GM18868 (cell line): ENCODE measurements around the gene KRAS.

Experiments used
- ATAC-seq: cut with Tn5 transposase; IDR thresholded peaks from one replicate; pipeline ENCODE4 v1.9.1; 2021; ENCODE audit warnings: mild to moderate bottlenecking, moderate library complexity; ENCODE audit not compliant: unreplicated experiment

KRAS gene

DNA sequence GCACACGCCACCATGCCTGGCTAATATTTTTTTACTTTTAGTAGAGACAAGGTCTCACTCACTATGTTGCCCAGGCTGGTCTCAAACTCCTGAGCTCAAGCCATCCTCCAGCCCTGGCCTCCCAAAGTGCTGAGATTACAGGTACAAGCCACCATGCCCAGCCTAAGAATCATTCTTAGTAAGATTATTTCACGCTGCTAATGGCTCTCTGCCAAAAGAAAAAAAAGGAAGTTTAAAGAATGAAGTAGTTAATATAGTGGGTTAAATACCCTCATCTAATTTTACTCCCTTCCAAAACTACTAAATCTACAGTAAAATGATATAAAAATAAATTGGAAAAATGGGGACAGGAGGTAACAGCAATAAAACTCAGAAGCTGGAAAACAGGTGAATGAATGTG is 53.1 kb downstream of the KRAS start:
- ATAC-seq: no peak

- ATAC-seq: peak; percentile 97
Observed at GRCh38 chr12:25195056-25195971, 55.4 kb downstream of the KRAS start, which contains the start of the genes DNAI7 and ETFRF1. Gene DNAI7, minus strand, starts transcription at chr12:25195160. Its CDS starts 82 bp downstream, at chr12:25195078. Gene ETFRF1, plus strand, starts transcription at chr12:25195237. Its CDS starts 8,720 bp downstream, at chr12:25203957.

DNA sequence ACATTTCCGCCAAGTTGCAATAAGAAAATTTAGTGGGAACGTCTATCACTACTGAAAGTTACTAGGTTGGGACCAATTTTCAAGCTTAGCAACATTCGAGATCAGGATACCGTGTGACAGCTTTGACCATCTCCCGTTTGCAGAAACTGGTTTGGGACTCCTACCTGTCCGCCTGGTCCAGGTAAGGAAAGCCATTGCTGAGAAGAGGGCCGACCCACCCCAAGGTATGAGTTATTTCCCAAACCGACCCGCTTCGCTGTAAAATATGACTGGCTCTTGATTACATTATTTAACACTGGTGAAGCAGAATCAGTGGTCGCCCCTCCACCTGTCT is 56.0 kb downstream of the KRAS start:
- no peak for ATAC-seq

- no peak for ATAC-seq
Observed at GRCh38 chr12:25194214-25194613, 56.5 kb downstream of the KRAS start.

DNA sequence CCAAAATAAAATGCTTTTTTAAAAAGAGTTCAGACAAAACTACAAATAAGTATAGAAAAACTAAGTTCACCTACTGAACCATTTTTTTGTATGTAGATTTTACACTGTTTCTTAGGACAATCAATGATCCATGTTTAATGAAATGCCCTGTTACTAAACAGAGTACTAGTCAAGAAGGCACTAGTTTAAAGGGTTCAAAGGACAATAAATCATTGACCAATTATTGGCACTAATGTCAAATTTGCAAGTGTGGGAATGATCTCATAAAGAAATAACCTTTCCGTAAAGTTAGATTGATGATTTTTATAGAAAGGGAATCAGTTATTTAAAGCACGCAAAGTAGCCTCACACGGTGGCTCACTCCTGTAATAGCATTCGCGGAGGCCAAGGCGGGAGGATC is 59.9 kb downstream of the KRAS start:
- no peak for ATAC-seq

- no peak for ATAC-seq
Observed at GRCh38 chr12:25189656-25190055, 61.1 kb downstream of the KRAS start.

DNA sequence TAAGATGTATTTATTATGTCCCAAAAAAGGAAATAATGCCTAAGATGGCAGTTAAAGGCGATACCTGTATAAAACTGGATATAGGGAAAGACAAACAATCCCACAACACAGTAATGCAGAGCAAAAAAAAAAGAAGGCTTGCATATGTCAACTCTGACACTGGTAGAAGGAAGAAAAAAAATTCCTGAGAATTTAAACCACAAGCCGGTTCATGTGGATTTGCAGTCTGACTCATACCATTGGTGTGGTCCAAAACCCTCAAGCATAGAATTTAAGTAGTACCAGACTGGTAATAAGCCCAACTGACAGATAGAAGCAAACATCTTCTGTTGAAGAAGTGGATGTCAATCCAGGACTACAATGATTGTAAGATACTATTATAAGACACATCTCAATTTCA is 62.9 kb downstream of the KRAS start:
- ATAC-seq: no peak

DNA sequence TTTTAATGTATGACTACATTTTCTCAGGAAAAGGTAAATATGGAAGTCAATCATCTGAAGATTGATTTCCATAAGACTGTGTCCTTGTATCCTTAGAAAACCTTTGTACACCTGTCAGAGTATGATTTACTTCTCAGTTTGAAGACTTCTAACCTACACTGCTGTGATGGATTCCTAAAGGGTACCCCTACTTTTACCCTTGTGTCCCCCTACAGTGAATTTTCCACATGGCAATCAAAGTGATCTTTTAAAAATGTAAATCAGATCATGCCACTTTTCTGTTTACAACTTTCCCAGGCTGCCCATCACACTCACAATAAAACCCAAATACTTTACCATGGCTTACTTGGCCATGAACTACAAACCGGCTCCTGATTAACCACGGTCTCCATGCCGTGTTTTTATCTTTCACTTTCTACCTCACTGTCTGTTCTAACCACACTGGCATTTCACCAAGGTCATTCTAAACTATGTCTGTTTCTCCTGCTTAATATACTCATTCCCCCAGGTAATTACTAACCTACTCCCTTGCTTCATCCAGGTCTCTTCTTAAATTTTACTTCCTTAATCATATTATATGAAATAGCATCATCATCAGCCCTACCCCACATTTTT is 63.8 kb downstream of the KRAS start:
- peak; percentile 88 for ATAC-seq

DNA sequence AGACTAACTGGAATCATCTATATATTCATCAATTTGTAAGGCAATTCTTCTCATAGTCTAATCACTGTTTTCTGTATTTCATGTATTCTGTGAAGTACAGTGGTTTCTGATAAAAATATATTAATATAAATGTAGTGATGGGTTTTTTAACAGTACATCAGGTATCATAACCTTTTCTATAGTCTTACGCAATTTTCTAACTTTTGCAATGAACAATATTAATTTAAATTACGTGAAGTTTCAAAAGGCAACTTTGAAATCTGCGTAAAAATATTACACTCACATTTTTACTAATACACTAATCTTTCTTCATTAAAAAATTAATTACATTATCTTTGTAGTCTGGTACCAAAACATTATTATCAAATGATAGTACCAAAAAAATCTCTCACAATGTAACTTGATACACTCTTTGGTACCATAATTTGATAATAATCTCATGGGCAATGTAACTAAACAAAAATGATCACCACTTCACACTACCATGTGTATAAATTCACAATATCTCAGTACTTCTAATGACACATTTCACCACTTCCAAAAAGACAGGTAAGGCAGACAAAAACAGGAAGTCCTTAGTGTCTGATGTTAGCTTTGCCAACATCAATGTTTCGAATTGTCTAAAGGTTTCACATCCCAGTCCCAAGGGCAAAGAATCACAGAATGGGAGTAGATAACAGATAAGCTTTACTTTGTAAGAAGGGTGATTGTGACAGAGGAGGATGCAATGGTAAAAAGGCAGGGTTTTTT is 64.5 kb downstream of the KRAS start:
- ATAC-seq: peak; percentile 82

- no peak for ATAC-seq
Observed at GRCh38 chr12:25184132-25184531, 66.6 kb downstream of the KRAS start.

DNA sequence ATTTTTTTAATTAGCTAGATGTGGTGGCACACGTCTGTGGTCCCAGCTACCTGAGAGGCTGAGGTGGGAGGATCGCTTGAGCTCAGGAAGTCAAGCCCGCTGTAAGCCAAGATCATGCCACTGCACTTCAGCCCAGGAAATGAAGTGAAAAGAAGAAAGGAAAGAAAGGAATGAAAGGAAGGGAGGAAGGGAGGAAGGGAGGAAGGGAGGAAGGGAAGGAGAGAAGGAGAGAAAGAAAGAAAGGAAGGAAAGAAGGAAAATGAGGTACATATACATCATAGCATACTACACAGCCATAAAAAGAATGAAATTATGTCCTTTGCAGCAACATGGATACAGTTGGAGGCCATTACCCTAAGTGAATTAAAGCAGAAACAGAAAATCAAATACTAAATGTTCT is 68.0 kb downstream of the KRAS start:
- no peak for ATAC-seq

DNA sequence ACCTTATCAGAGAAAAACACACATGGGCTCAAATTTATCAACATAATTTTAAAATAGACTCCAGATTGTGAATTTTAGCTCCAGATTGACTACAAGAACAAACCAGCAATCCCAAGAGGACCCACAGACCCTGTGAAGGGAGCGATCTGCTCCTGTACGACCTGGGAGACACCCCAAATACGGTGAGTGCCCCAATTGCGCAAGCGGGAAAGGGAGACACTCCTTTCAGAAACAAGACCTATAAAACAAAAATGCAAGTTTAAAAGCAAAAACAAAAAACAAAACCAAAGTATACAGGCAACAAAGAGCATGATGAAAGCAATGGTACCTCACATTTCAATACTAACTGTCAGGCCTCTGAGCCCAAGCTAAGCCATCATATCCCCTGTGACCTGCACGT is 87.9 kb downstream of the KRAS start:
- ATAC-seq: no peak

DNA sequence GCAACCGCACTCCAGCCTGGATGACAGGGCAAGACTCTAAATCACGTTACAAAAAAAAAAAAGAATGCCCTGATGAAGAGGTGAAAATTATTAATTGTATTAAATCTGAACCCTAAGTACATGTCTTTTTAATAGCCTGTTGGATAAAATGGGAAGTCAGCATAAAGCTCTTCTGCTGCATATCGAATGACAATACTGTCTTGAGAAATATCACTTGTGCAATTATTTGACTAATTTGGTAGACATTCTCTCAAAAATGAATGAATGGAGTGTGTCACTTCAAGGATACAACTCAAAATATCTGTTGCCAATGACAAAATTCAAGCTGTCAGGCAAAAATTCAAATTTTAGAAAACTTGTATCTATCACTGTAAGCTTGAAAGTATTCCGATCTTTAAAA is 94.7 kb downstream of the KRAS start:
- ATAC-seq: no peak

DNA sequence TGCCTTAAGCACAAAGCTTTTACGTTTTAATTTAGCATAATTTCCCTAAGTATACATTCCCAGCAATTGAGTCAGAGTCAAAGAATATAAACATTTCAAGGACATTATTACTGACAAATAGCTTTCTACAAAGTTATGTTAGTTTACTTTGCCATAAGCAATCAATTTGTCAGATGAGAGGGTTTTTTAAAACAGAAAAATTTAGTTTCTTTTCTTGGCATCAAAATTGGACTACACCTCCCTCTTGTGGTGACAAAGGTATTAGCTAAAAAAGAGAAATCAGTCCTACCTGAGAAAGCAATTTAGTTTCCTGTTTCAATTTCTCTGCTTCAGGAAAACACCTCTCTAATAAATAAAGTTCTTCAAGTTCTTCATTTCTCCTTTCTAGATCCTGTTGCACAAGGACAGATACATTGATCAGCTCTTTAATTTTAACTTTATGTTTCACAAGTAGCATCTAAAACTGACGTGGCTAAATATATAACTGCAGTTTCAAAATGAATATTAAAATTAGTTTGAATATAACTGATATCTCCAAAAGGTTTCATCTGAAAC is 95.6 kb downstream of the KRAS start:
- ATAC-seq: peak; percentile 63
